HG03521 (cell line): ENCODE data around the gene PTPRU.
"Not testable (repeated sequence)": the region's sequence is repeated elsewhere in the genome, so short reads cannot be mapped to it uniquely, and the experiment has no call there.

ENCODE experiments used
- ATAC-seq: cut with Tn5 transposase; IDR thresholded peaks from one replicate; pipeline ENCODE4 v1.9.1; 2021; ENCODE audit warnings: mild to moderate bottlenecking, moderate library complexity; ENCODE audit not compliant: unreplicated experiment

The PTPRU gene

GRCh38 chr1:29221296-29221695, 15.0 kb upstream of the PTPRU start:
- no peak for ATAC-seq

- ATAC-seq = not testable (repeated sequence)
These were observed 14.1 kb upstream of the PTPRU start for GRCh38 chr1:29222260-29222659.

- ATAC-seq = no peak
These were observed 13.6 kb upstream of the PTPRU start for GRCh38 chr1:29222686-29223085.

GRCh38 chr1:29223521-29223920, 12.8 kb upstream of the PTPRU start:
- ATAC-seq = no peak

- no peak for ATAC-seq
These were observed 11.9 kb upstream of the PTPRU start for GRCh38 chr1:29224356-29224837.

GRCh38 chr1:29225361-29225760, 11.0 kb upstream of the PTPRU start:
- no peak for ATAC-seq

- ATAC-seq = no peak
These were observed 8.8 kb upstream of the PTPRU start for GRCh38 chr1:29227511-29227910.

GRCh38 chr1:29230204-29230552, 6.1 kb upstream of the PTPRU start:
- no peak for ATAC-seq

GRCh38 chr1:29230553-29231378, 5.6 kb upstream of the PTPRU start, which contains the start of gene MECR:
Gene MECR (minus strand): TSS chr1:29230934. CDS start chr1:29230906, 28 bp downstream.
- peak; percentile 90 for ATAC-seq

GRCh38 chr1:29232387-29232786, 3.9 kb upstream of the PTPRU start:
- no peak for ATAC-seq

GRCh38 chr1:29233693-29234092, 2.6 kb upstream of the PTPRU start:
- no peak for ATAC-seq

- ATAC-seq = no peak
These were observed 1.9 kb upstream of the PTPRU start for GRCh38 chr1:29234471-29234870.

GRCh38 chr1:29234881-29235280, 1.4 kb upstream of the PTPRU start:
- ATAC-seq = not testable (repeated sequence)

- no peak for ATAC-seq
These were observed 398 bp downstream of the PTPRU start for GRCh38 chr1:29236712-29237128.

GRCh38 chr1:29237129-29237821, 953 bp downstream of the PTPRU start:
- ATAC-seq = no peak

- ATAC-seq = no peak
These were observed 1.7 kb downstream of the PTPRU start for GRCh38 chr1:29237852-29238619.

GRCh38 chr1:29238620-29239002, 2.3 kb downstream of the PTPRU start:
- ATAC-seq = no peak

- ATAC-seq = no peak
These were observed 2.8 kb downstream of the PTPRU start for GRCh38 chr1:29239142-29239541.

- no peak for ATAC-seq
These were observed 4.1 kb downstream of the PTPRU start for GRCh38 chr1:29240400-29240837.

- no peak for ATAC-seq
These were observed 4.7 kb downstream of the PTPRU start for GRCh38 chr1:29240986-29241385.
